ENCODE data around the gene MSRB1.
"Not testable (repeated sequence)": the region's sequence is repeated elsewhere in the genome, so short reads cannot be mapped to it uniquely, and the experiment has no call there.

MSRB1 gene

DNA sequence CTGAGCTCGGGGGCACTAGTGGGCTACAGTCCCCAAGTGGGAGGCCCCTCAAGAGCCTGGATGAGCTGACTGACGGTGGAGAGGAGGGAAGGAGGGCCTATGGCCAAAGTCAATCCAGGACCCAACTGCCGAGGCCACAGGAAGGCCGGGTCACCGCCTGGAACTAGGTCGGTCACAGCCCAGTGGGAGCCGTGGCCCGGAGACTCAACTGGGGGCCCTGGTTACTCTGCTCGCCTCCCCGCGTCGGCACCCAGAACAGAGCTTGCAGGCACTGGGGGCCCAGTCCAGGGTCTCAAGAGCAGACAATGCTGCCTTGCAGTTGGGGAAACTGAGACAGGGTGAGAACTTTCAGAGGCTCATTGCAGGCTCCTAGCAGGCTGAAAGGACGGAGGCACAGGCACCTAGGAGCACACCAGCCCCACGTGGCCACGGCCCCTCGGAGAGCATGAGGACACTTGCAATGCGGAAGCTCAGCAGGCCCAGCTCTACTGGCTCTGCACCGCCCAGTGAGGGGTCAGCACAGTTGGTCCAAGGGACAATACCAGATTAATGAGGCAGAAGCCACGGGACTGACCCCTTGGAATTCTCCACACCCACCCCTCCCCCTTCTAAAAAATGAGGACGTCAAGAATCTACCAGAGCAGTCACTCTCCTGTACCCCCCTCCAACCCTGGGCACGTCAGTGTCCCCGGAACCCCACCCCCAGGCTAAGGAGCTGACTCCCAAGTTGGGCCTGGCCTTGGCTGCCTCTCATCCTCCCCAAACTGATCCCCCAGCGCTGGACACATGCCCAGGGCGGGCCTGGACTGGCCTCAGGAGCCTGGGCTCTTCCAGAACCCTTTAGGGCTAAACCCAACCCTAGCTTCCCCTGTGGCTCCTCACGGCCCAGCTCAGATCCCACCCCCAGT, 27.0 kb downstream of the MSRB1 start:
- no peak for DNase-seq (ENCODE audit: low read depth in 3 of 3)

GRCh38 chr16:1914988-1915387, 28.0 kb downstream of the MSRB1 start:
- no peak for DNase-seq (ENCODE audit: low read depth in 3 of 3)

GRCh38 chr16:1914084-1914608, 28.9 kb downstream of the MSRB1 start:
- DNase-seq (ENCODE audit: low read depth in 3 of 3), result no peak

- no peak for DNase-seq (ENCODE audit: low read depth in 3 of 3)
These were observed 29.5 kb downstream of the MSRB1 start for GRCh38 chr16:1913327-1914083.

GRCh38 chr16:1912215-1912543, 30.8 kb downstream of the MSRB1 start:
- no peak for DNase-seq (ENCODE audit: low read depth in 3 of 3)

DNA sequence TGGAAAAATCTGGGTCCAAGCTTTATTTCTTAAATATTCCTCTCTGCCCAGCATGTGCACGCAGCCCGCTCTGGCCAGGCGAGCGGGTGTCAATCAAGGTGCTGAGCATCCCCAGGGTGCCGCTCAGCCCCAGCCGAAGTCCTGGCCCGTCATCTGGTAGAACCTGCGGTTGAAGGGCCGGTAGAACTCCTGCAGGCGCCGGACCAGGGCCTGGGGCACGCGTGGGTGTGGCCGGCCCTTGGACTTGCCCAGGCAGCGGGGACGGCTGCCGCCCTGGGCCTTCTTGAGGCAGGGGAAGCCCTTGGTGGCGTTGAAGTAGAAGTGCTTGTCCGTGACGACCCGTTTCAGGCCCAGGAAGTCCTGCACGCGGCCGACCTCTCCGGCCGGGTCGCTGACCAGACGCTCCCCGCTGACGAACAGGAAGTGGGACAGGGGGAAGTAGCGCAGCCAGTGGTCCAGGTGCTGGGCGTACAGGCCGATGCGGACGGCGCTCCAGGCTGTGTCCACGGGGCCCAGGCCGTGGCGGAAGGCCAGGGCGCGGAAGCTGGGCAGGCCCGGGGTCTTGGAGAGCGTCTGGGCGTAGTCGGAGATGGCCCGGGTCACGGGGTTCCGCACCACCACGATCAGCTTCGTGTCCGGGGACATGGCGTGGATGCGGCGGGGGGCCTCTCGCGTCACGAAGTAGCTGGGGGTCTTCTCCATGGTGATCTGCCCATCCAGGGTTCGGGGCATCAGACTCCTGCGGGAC, 31.4 kb downstream of the MSRB1 start:
- no peak for DNase-seq (ENCODE audit: low read depth in 3 of 3)

DNA sequence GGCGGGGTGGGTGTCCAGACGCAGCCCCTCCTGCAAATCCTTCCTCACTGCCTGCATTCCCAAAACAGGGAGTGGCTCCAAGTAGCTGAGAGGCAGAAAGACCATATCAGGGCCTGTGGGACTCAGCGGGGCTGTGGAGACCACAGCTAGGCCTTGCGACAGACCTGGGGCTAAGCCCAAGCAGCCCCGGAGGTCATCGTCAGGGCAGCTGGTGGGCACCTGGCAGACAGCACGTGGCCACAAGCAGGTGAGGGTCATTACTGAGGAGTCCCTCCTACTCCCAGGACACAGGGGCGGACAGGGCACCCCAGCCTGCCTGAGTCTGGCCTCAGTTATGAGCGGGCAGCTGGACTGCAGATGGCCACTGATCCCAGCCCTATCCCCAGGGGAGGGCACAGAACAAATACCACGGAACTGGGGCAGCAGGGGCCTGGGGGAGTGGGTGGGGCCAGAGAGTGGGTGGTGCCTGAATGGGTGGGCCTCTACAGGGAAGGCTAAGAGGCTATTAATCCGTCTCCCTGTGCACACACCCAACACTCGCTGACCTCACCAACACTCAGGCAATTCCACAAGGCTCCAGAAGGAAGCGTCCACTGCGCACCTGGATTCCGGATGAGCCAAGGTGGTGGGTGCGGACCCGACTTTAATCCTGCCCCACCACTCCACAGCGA, 33.3 kb downstream of the MSRB1 start:
- no peak for DNase-seq (ENCODE audit: low read depth in 3 of 3)

- no peak for DNase-seq (ENCODE audit: low read depth in 3 of 3)
These were observed 34.0 kb downstream of the MSRB1 start for GRCh38 chr16:1908983-1909382.

- DNase-seq (ENCODE audit: low read depth in 3 of 3), result no peak
These were observed 34.8 kb downstream of the MSRB1 start for GRCh38 chr16:1908184-1908583.

- no peak for DNase-seq (ENCODE audit: low read depth in 3 of 3)
These were observed 35.7 kb downstream of the MSRB1 start for GRCh38 chr16:1907226-1907860.

- no peak for DNase-seq (ENCODE audit: low read depth in 3 of 3)
These were observed 36.2 kb downstream of the MSRB1 start for GRCh38 chr16:1906846-1907165.

DNA sequence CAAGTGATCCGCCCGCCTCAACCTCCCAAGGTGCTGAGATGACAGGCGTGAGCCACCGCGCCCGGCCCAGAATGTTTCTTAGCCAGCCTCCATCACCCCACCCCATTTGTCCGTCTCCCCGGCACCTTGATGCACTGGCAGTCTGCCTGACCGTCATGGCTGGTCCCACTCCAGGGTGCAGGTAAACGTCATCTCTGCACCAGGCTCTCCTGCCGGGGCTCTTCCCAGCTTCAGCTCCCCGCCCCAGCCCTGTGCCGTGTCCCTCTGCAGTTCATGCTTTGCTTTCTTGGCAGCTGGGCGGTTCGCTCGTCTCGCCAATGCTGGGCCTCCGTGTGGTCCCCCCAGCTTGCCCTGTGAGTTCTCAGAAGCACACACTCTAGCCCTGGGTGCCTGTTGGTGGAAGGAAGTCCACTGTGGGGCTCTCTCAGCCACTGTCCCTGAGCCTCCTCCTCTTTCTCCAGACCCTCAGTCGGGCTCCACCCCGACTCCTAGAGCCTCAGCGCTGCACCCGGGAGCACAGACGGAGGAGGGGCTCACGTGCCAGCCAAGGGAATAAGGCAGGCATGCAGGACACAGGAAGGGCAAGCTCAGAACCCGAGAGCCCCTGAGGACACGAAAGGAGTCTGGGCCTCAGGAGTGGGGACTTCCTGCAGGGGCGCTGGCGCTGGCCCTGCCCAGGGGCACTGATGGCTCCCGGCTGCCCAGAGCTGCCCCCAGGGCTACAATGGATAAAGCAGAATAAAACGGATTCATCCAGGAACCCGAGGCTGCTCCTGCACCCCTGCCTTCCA, 36.7 kb downstream of the MSRB1 start:
- DNase-seq (ENCODE audit: low read depth in 3 of 3), result no peak

GRCh38 chr16:1903845-1904840, 38.9 kb downstream of the MSRB1 start:
- no peak for DNase-seq (ENCODE audit: low read depth in 3 of 3)

DNA sequence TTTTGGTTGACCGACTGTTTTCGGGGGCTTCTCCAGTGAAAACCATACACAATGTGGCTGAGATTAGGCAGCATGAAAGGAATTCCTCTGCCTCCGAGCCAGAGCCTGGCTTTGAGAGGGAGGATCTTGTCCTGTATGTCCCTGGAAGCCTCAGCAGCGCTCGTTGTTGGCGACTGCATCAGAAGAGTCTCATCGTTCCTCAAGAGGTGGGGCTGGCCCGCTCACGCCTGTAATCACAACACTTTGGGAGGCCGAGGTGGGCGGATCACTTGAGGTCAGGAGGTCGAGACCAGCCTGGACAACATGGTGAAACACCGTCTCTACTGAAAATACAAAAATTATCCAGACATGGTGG, 39.8 kb downstream of the MSRB1 start:
- no peak for DNase-seq (ENCODE audit: low read depth in 3 of 3)

DNA sequence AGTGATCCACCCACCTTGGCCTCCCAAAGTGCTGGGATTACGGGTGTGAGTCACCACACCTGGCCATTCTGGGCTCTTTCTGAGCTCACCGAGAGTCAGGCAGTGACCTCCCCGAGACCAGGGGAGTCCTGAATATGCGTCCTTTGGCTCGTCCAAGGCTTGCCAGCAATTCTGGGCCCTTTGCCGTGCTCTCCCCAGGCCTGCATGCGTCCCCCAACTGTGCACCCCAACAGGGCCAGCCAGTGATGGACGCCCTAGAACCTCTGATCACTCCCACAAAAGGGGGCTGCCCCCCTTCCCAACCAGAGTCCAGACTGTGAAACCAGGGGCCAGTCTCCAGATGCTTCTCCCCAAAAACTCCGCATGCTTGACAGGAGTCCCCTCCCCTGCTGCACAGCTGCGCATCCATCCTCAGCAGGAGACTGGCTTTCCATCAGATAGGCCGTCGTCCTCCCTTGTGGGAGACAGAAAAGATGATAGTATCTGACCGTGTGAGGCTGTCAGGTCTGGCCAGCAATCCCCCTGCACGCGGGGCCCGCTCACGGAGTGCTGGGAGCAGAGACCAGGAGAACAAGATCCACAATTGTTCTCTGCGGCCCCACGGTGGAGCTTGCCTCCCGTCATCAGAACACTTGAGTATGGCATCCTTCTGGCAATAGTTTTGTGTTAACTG, 40.3 kb downstream of the MSRB1 start:
- no peak for DNase-seq (ENCODE audit: low read depth in 3 of 3)

- no peak for DNase-seq (ENCODE audit: low read depth in 3 of 3)
These were observed 42.6 kb downstream of the MSRB1 start for GRCh38 chr16:1900452-1900774.

DNA sequence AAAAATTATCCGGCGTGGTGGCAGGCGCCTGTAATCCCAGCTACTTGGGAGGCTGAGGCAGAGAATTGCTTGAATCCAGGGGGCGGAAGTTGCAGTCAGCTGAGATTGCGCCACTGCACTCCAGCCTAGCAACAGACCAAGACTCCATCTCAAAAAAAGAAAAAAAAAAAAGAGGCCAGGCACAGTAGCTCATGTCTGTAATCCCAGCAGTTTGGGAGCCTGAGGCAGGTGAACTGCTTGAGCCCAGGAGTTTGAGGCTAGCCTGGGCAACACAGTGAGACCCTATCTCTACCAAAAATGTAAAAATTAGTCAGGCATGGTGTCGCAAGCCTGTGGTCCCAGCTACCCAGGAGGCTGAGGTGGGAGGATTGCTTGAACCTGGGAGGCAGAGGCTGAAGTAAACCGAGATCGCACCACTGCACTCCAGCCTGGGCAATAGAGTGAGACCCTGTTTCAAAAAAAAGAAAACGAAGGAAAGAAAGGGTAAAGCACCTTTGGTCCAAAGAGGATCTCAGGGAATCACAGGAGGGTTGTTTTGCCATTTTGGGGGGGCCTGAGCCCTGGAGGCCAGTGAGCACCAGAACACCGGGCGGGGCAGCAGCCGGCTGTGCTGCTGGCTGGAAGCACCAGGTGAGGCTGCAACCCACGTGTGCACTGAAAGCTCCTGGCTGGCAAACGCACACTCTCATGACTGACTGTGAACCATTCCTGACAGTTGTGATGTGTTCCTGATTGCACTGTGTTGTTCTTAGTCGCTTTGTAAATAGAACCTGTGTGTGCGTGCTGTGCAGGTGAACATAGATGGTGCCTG, 43.2 kb downstream of the MSRB1 start:
- no peak for DNase-seq (ENCODE audit: low read depth in 3 of 3)

DNA sequence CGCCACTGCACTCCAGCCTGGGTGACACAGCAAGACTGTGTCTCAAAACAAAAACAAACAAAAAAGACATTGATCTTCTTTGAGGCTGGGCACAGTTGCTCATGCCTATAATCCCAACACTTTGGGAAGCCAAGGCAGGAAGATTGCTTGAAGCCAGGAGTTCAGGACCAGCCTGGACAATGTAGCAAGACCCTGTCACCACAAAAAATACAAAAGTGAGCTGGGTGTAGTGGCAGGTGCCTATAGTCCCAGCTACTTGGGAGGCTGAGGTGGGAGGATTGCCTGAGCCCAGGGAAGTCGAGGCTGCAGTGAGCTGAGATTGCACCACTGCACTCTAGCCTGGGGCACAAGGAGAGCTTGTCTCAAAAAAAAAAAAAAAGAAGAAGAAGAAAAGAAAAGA, 45.3 kb downstream of the MSRB1 start:
- DNase-seq (ENCODE audit: low read depth in 3 of 3), result not testable (repeated sequence)
